AG10803 (cell line): ENCODE measurements around the gene ALS2CL.

Source experiments
- DNase-seq: peaks from one replicate; pipeline ENCODE4 v3.0.0; 2010; ENCODE audit warnings: low read depth
- H3K4me3 ChIP-seq: 2 replicates; pipeline ENCODE4 v1.5.1; 2011; ENCODE audit warnings: mild to moderate bottlenecking, low read length, control low read depth
- TF ChIP-seq, protein P1 (sequence below): conservative IDR thresholded peaks from 2 replicates; pipeline ENCODE4 v1.5.1; 2011; ENCODE audit warnings: mild to moderate bottlenecking, low read length, control low read depth, inconsistent platforms

Gene ALS2CL

DNA sequence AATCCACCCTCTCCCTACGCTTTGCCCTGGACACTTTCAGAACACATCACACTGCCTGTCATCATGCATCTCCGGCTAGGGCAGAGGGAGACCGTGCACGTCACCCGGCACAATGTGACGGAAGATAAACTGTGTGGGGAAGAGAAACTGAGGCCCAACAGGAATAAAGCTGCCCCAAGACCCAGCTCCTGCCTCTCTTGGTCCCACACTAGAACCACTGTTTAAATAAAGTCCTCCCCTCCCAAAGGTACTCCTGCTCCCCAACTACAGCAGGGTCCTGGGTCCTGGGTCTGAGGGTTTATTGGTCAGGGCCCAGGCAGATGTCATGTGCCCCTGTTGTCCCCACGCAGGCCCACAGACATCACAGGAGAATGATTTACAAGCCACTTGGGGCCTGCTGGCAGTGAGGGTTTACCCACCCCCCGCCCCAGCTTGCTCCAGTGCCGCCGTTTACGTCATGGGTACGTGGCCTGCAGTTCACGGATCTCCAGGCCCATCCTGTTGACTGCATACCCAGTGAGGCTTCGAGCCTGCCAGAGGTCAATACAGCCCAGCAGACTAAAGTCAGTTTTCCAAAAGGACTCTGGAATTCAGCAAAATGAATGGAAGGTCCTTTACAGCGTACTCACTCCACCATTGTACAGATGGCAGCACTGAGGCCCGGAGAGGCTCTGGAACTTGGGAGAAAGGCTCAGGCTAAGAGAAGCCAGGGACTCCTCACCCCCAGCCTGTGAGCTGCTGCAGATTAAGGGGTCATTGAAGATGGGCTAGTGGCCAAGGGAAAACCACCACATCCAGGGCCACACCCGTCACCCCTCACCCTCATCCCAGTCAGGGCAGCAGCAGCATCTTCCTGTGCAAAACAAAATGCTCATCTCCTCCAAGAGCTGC lies 23.2 kb downstream of the ALS2CL start:
- TF ChIP-seq, protein P1, sequence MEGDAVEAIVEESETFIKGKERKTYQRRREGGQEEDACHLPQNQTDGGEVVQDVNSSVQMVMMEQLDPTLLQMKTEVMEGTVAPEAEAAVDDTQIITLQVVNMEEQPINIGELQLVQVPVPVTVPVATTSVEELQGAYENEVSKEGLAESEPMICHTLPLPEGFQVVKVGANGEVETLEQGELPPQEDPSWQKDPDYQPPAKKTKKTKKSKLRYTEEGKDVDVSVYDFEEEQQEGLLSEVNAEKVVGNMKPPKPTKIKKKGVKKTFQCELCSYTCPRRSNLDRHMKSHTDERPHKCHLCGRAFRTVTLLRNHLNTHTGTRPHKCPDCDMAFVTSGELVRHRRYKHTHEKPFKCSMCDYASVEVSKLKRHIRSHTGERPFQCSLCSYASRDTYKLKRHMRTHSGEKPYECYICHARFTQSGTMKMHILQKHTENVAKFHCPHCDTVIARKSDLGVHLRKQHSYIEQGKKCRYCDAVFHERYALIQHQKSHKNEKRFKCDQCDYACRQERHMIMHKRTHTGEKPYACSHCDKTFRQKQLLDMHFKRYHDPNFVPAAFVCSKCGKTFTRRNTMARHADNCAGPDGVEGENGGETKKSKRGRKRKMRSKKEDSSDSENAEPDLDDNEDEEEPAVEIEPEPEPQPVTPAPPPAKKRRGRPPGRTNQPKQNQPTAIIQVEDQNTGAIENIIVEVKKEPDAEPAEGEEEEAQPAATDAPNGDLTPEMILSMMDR = no peak
- DNase-seq = no peak
- H3K4me3 ChIP-seq = no peak overlapping the region

DNA sequence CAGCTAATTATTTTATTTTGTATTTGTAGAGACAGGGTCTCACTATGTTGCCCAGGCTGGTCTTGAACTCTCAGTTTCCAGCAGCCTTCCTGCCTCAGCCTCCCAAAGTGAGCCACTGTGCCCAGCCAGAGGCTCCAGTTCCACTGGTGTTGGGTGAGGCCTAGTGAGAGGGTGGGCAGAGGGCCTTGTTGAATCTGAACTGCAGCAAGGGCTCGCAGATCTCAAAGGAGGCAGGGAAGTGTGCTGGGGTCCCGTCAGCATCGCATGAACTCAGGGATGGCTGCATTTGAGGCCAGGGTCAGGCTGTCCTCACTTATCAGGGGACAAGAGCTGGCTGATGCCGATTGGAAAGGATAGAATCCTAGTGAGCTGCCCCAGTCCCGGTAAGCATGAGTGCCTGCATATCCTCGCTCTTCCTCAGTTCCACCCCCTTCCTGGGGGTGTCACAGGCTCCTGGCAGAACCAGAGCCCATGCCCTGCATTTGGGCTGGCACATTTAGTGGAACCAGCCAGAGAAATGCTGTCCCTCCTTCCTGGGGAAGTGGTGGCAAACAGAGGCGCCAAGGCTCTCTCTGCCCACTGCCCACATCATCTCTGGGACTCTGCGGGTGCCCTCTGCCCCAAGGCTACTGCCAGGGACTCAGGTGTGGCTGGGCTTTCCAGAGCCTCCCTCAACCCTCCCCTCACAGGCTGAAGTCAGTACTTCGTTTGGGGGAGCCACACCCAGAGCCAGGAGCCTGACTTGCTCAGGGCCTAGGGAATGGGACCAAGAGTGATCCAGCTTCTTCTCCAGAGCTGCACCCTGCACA lies 24.1 kb downstream of the ALS2CL start:
- no peak overlapping the region for H3K4me3 ChIP-seq
- no peak for DNase-seq
- TF ChIP-seq, protein P1 = no peak

DNA sequence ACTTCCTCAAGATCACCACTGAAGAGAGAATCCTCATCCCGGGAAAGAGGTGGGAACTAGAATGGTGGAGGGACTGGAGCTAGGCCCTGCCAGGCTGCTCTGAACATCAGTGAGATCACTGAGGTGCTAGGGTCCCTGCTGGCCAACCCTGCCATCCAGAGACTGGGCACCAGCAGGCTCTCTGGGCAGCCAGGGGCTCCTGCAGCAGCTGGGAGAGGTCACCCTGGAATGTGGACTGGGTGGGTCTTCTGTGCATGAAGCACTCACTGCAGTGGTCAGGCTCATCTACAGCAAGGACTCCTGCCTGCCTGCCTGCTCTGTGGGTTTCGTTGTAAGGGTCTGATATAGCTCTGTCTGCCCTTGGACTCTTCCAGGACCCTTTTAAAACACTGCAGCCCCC lies 24.9 kb downstream of the ALS2CL start:
- DNase-seq = no peak
- H3K4me3 ChIP-seq = no peak overlapping the region
- TF ChIP-seq, protein P1 = no peak

DNA sequence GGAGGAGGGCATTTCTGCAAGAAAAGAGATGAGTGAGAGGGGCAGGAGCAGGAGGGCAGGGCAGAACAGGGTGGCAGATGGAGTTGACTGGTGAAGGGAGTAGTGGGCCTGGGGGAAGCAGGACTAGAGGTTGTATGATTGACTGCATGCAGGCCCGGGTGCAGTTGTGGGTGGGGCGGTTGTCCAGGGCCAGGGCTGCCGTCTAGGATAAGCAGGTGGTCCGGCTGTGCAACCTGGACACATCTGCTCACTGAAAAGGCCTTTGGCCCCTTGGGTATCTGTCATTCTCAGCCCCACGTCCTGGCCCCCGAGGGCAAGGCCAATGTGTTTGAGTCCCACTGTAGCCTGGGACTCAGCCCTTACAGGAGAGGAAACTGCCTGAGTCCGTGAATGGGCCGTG lies 25.4 kb downstream of the ALS2CL start:
- no peak overlapping the region for H3K4me3 ChIP-seq

DNA sequence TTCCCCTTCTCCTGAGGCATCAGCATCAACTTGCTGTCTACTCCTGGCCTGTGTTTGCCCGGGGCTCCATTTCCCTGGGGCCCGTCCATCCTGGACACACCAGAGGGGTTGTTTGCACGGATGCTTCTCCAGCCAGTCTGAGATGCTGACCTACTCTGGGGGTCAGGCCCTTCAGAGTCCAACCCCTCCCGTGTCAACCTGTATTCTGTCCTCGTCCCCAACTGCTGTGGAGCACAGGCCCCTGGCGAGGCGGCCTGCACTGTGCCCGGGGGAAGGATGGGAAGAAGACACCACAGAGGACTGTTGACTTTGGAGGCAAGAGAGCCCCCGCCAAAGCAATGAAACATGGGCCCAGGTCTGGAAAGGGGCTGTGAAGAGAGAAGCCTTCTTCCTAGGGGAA lies 25.8 kb downstream of the ALS2CL start:
- no peak for DNase-seq
- TF ChIP-seq, protein P1 = no peak
- no peak overlapping the region for H3K4me3 ChIP-seq

More for the DNA sequence above, 25.4 kb downstream of the ALS2CL start:
- TF ChIP-seq, protein P1 = no peak
- no peak for DNase-seq

DNA sequence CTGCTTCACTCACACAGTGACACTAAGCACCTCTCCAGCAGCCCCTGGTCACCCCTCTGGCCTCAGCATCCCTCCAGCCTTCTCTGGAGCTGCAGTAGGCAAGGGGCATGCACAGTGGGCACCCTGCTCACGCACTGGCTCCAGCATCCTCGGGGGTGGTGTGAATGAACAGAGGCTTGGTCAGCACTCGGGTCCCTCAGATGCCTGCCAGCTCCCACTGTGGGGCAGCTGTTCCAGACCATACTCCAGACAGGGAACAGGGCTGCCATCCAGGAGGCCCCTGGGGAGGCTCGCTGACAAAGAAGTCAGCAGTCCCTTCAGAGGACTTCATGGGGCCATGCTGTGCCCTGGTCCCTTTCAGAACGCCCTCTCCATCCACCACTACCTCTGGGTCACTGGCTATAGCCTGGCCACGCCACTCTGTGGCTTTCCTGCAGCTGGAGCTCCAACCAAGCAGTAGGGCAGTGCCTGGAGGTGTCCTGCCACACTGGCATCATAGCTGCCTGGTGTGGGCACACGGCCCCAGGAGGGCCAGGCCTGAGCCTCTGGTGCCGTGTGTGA lies 26.3 kb downstream of the ALS2CL start:
- DNase-seq = no peak
- H3K4me3 ChIP-seq = no peak overlapping the region
- TF ChIP-seq, protein P1 = no peak
